Glutamatergic neuron (in vitro differentiated cells): ENCODE results near the gene SMARCA2. TPM values are rescaled to one million over a fixed set of nuclear protein-coding genes. Genes with fewer than 3 reads are reported as not detected.
A peak's percentile ranks its signal among the peaks of the same experiment; 100 is the strongest.

Source experiments
- DNase-seq: peaks from one replicate; pipeline ENCODE4 v3.0.0; 2022
- H3K27ac Mint-ChIP-seq: one replicate; pipeline ENCODE4 v1.8.0; 2020; ENCODE audit warnings: mild to moderate bottlenecking, mixed read lengths, inconsistent platforms; ENCODE audit not compliant: unreplicated experiment
- H3K27me3 Mint-ChIP-seq: one replicate; pipeline ENCODE4 v1.8.0; 2020; ENCODE audit warnings: mild to moderate bottlenecking, moderate library complexity, mixed read lengths, inconsistent platforms; ENCODE audit not compliant: unreplicated experiment
- H3K36me3 Mint-ChIP-seq: one replicate; pipeline ENCODE4 v1.8.0; 2020; ENCODE audit warnings: mild to moderate bottlenecking, mixed read lengths, inconsistent platforms; ENCODE audit not compliant: unreplicated experiment
- H3K4me1 Mint-ChIP-seq: one replicate; pipeline ENCODE4 v1.8.0; 2020; ENCODE audit warnings: mild to moderate bottlenecking, low read depth, mixed read lengths, inconsistent platforms; ENCODE audit not compliant: unreplicated experiment
- H3K4me3 Mint-ChIP-seq: one replicate; pipeline ENCODE4 v1.8.0; 2020; ENCODE audit warnings: mild to moderate bottlenecking, mixed read lengths, inconsistent platforms; ENCODE audit not compliant: unreplicated experiment
- H3K9me3 Mint-ChIP-seq: one replicate; pipeline ENCODE4 v1.8.0; 2020; ENCODE audit warnings: mild to moderate bottlenecking, moderate library complexity, mixed read lengths, inconsistent platforms; ENCODE audit not compliant: unreplicated experiment
- CTCF ChIP-seq: fragments of 200-600 bp; sonication (generic); IDR thresholded peaks from one replicate; pipeline ENCODE4 v1.5.0; 2021; ENCODE audit not compliant: partially characterized antibody, unreplicated experiment
- total RNA-seq: library from RNA; stranded (reverse); fragmentation: NEBNext Ultra II Directional; extraction: Animal tissue kit (Norgen Biotek cat#: 25700); gene quantifications from one replicate; pipeline ENCODE4 v1.2.1, GENCODE V29; 2021; ENCODE audit not compliant: unreplicated experiment

SMARCA2 gene
- total RNA-seq, 1 donor from 2014 or later: 14.5 TPM

- H3K36me3 Mint-ChIP-seq: peaks cover 5% of the 10 kb centered on the region
- H3K9me3 Mint-ChIP-seq: peaks cover 6% of the 10 kb centered on the region
- H3K4me1 Mint-ChIP-seq: no peaks in the 10 kb centered on the region
- H3K27ac Mint-ChIP-seq: no peak overlapping the region
- peaks cover 6% of the 10 kb centered on the region for H3K27me3 Mint-ChIP-seq
- TF ChIP-seq CTCF: no peak
- no peak overlapping the region for H3K4me3 Mint-ChIP-seq
- DNase-seq: no peak
Observed at GRCh38 chr9:2043881-2044462, 28.8 kb downstream of the SMARCA2 start.

- Mint-ChIP-seq H3K4me1 (no peaks in the 10 kb centered on the region), H3K27ac (no peak overlapping the region), H3K4me3 (peak overlapping the region; percentile 74), H3K9me3 (peaks cover 9% of the 10 kb centered on the region), H3K36me3 (peaks cover 5% of the 10 kb centered on the region), H3K27me3 (peaks cover 6% of the 10 kb centered on the region)
- DNase-seq: no peak
- TF ChIP-seq CTCF: no peak
Observed at GRCh38 chr9:2047144-2047671, 32.1 kb downstream of the SMARCA2 start.

- Mint-ChIP-seq H3K9me3 (peaks cover 9% of the 10 kb centered on the region), H3K27ac (no peak overlapping the region), H3K4me3 (peak overlapping the region; percentile 74), H3K36me3 (peaks cover 5% of the 10 kb centered on the region), H3K27me3 (peaks cover 6% of the 10 kb centered on the region), H3K4me1 (no peaks in the 10 kb centered on the region)
- no peak for TF ChIP-seq CTCF
- DNase-seq: no peak
Observed at GRCh38 chr9:2047916-2048315, 32.8 kb downstream of the SMARCA2 start.

GRCh38 chr9:2050236-2050635, 35.1 kb downstream of the SMARCA2 start:
- no peak for DNase-seq
- Mint-ChIP-seq H3K36me3 (peaks cover 5% of the 10 kb centered on the region), H3K27me3 (peaks cover 6% of the 10 kb centered on the region), H3K27ac (no peak overlapping the region), H3K4me3 (no peak overlapping the region), H3K4me1 (peaks cover 2% of the 10 kb centered on the region), H3K9me3 (peaks cover 9% of the 10 kb centered on the region)
- TF ChIP-seq CTCF: no peak
